ENCODE measurements around the gene CCDC185.

The CCDC185 gene

GRCh38 chr1:223393275-223394214, at the start of gene CCDC185:
TSS of gene CCDC185 (plus strand) at chr1:223393415. CDS start at chr1:223393476, 61 bp downstream.
- DNase-seq (ENCODE audit: low spot score): peak; percentile 70

GRCh38 chr1:223343692-223344091, 49.5 kb upstream of the CCDC185 start:
- DNase-seq (ENCODE audit: low spot score): no peak

GRCh38 chr1:223344491-223344890, 48.7 kb upstream of the CCDC185 start:
- DNase-seq (ENCODE audit: low spot score): no peak

GRCh38 chr1:223345720-223346119, 47.5 kb upstream of the CCDC185 start:
- no peak for DNase-seq (ENCODE audit: low spot score)

GRCh38 chr1:223346311-223346710, 46.9 kb upstream of the CCDC185 start:
- DNase-seq (ENCODE audit: low spot score): no peak

GRCh38 chr1:223347583-223347982, 45.6 kb upstream of the CCDC185 start:
- DNase-seq (ENCODE audit: low spot score): no peak

- no peak for DNase-seq (ENCODE audit: low spot score)
These were observed 44.8 kb upstream of the CCDC185 start for GRCh38 chr1:223348439-223348838.

GRCh38 chr1:223349241-223349640, 44.0 kb upstream of the CCDC185 start:
- DNase-seq (ENCODE audit: low spot score): no peak

GRCh38 chr1:223350361-223350908, 42.8 kb upstream of the CCDC185 start:
- no peak for DNase-seq (ENCODE audit: low spot score)

- no peak for DNase-seq (ENCODE audit: low spot score)
These were observed 40.3 kb upstream of the CCDC185 start for GRCh38 chr1:223352944-223353343.

- DNase-seq (ENCODE audit: low spot score): no peak
These were observed 39.3 kb upstream of the CCDC185 start for GRCh38 chr1:223353939-223354338.

GRCh38 chr1:223355699-223356098, 37.5 kb upstream of the CCDC185 start:
- no peak for DNase-seq (ENCODE audit: low spot score)

GRCh38 chr1:223358826-223359225, 34.4 kb upstream of the CCDC185 start:
- no peak for DNase-seq (ENCODE audit: low spot score)

GRCh38 chr1:223363057-223363855, 30.0 kb upstream of the CCDC185 start:
- DNase-seq (ENCODE audit: low spot score): peak; percentile 34

GRCh38 chr1:223363856-223364684, 29.1 kb upstream of the CCDC185 start, which contains the start of gene SUSD4:
TSS of gene SUSD4 (minus strand) at chr1:223364176. CDS start at chr1:223363425, 751 bp downstream.
- DNase-seq (ENCODE audit: low spot score): peak; percentile 45

GRCh38 chr1:223364685-223365382, 28.4 kb upstream of the CCDC185 start:
- DNase-seq (ENCODE audit: low spot score): peak; percentile 23

- no peak for DNase-seq (ENCODE audit: low spot score)
These were observed 19.1 kb upstream of the CCDC185 start for GRCh38 chr1:223374064-223374610.

- DNase-seq (ENCODE audit: low spot score): no peak
These were observed 14.5 kb upstream of the CCDC185 start for GRCh38 chr1:223378754-223379153.

- DNase-seq (ENCODE audit: low spot score): no peak
These were observed 7.2 kb upstream of the CCDC185 start for GRCh38 chr1:223386013-223386412.

- DNase-seq (ENCODE audit: low spot score): no peak
These were observed 2.6 kb upstream of the CCDC185 start for GRCh38 chr1:223390618-223391017.

- no peak for DNase-seq (ENCODE audit: low spot score)
These were observed 1.0 kb downstream of the CCDC185 start for GRCh38 chr1:223394242-223394641.
